Lower leg skin (tissue), 4 donors: ENCODE data around the gene C12orf75. TPM values are rescaled to one million over a fixed set of nuclear protein-coding genes. Genes with fewer than 3 reads are reported as not detected.

Experiments used
- DNase-seq, 2 donors: peaks; one replicate each; pipeline ENCODE4 v3.0.0-alpha.2; 2019; ENCODE audit warnings: low spot score in 2 of 2
- H3K4me3 ChIP-seq: fragments of 200-600 bp; sonication (generic); 2 replicates; pipeline ENCODE4 v1.5.1; 2017; ENCODE audit warnings: mild to moderate bottlenecking, low read depth; ENCODE audit not compliant: poor library complexity, severe bottlenecking
- POLR2A ChIP-seq, 2 donors: fragments of 450-650 bp; IDR thresholded peaks; one replicate each; pipeline ENCODE4 v1.6.1; 2016 to 2017; ENCODE audit warnings: antibody characterized with exemption in 2 of 2, mild to moderate bottlenecking in 1 of 2, moderate library complexity in 1 of 2
- WGBS, 2 donors: methylation state at CpG; one replicate each; pipeline ENCODE4 v1.1.5; 2018; 5-methylcytosine and 5-hydroxymethylcytosine counted together
- intact Hi-C: fragments of 100-400 bp; cut with DNase I; formaldehyde crosslinking; loops from one replicate; pipeline ENCODE4 v1.15.0; 2023; ENCODE audit warnings: low total_unique reads
- total RNA-seq, 4 donors: library from RNA; depleted of rRNA; stranded (reverse); fragments of >200 nt; gene quantifications; one replicate each; pipeline ENCODE4 v1.1.0, GENCODE V29; 2016
- TF ChIP-seq, protein P1 (sequence below), 3 donors: fragments of 450-650 bp; IDR thresholded peaks; one replicate each; pipeline ENCODE4 v1.5.1; 2016; ENCODE audit warnings: antibody characterized with exemption in 3 of 3, mild to moderate bottlenecking in 3 of 3, moderate library complexity in 2 of 3

Gene C12orf75
- 10 to 100 TPM; 13.2 to 24.3 (median 15.4) TPM for total RNA-seq

DNA sequence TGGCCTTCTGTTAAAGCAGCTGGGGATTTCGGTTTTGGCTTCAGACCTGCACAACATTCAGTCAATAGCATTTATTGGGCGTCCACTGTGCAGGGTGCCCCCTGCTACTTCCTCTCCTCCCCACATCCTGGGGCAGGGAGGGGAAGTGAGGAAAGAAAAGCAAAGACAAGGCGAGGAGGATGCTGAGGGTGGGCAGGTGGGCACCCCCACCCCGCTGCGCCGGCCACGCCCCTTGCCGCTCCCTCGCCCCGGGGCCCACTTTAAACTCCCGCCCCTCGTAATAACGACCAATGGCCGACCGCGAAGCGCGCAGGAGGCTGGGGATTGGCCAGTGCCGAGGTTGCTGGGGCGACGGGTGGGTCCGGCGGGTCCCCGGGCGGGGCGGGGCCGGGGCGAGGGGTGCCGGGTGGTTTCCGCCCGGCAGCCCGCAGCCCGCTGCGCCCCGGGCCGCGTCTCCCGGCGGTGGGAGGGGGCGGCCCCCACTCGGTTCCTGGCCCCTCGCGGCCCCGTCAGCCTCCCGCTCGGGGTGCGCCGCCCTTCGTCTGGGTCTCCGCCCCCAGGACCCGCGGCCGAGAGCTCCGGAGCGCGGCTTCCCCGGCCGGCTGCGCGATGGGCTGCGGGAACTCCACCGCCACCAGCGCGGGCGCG, at the start of gene C12orf75:
Gene C12orf75 (plus strand): TSS at position 409 of the 648 bp plus-strand sequence. CDS start 201 bp downstream, at position 610.
- H3K4me3 ChIP-seq, result peak within 1 kb of the TSS; percentile 4
- peak; percentile 48 to 94 for DNase-seq
- no peak for TF ChIP-seq POLR2A (IDR thresholded peaks at IDR 0.05)
- TF ChIP-seq, protein P1, sequence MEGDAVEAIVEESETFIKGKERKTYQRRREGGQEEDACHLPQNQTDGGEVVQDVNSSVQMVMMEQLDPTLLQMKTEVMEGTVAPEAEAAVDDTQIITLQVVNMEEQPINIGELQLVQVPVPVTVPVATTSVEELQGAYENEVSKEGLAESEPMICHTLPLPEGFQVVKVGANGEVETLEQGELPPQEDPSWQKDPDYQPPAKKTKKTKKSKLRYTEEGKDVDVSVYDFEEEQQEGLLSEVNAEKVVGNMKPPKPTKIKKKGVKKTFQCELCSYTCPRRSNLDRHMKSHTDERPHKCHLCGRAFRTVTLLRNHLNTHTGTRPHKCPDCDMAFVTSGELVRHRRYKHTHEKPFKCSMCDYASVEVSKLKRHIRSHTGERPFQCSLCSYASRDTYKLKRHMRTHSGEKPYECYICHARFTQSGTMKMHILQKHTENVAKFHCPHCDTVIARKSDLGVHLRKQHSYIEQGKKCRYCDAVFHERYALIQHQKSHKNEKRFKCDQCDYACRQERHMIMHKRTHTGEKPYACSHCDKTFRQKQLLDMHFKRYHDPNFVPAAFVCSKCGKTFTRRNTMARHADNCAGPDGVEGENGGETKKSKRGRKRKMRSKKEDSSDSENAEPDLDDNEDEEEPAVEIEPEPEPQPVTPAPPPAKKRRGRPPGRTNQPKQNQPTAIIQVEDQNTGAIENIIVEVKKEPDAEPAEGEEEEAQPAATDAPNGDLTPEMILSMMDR (IDR thresholded peaks at IDR 0.05), result no peak
- intact Hi-C loops, result no loop called here
- 0% methylated on average over 15 to 25 of the region's 66 CpGs for WGBS, 2 donors

DNA sequence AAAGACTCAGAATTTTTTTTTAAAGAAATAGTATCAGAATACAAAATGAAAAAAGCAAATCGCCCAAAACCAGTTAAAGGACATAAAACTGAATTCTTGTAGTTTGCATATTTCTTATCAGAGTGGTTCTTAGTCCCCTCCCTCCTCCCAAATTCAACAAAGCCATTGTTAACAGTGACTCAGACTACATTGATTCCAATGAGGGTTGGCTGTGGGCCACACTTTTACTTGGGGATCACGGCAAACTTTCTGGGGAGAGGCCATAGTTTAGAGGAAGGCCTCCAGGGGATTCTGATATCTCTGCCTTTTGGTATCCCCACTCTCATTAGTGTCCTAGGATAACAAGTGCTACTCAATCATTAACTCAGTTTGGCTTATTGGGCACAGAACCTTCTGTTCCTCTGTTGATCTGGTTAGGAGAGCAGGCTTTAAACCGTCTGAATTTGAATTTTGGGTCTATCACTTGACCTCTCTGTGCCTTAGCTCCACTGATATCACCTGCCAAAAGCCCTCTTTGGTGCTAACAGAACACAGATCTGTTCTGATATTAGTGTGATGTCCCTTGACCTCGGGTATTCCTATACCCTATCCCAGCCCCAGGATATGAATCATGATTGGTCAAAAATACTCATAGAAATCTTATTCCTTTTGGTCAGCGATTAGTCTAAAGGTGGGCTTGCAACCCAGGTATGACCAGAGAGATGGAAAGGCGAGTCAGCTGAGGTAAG, 49.4 kb upstream of the C12orf75 start:
- DNase-seq, result no peak
- intact Hi-C loops, result no loop called here
- H3K4me3 ChIP-seq, result no peak overlapping the region
- 77 to 78% methylated on average over 6 of the region's 6 CpGs for WGBS, 2 donors
- TF ChIP-seq, protein P1 (IDR thresholded peaks at IDR 0.05), result no peak
- TF ChIP-seq POLR2A (IDR thresholded peaks at IDR 0.05), result no peak

DNA sequence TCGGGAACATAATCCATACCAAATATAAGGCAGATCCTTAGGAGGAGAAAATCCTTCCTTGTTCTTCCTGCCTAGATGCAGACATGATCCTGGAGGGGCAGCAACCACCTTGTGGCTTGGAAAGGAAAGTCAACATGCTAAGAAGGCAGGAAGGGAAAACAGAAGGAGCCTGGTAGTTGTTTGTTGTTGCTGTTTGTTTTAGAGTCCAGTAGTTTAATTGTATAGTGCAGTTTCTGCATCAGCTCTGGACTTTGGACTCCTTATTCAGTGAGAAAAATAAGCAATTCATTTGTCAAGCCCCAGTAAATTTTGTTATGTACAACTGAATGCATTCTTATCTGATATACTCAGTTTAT, 48.8 kb upstream of the C12orf75 start:
- no peak for TF ChIP-seq POLR2A (IDR thresholded peaks at IDR 0.05)
- TF ChIP-seq, protein P1 (IDR thresholded peaks at IDR 0.05), result no peak
- intact Hi-C loops, result no loop called here
- 91 to 93% methylated on average over 1 of the region's 1 CpG for WGBS, 2 donors
- DNase-seq, result no peak
- no peak overlapping the region for H3K4me3 ChIP-seq

DNA sequence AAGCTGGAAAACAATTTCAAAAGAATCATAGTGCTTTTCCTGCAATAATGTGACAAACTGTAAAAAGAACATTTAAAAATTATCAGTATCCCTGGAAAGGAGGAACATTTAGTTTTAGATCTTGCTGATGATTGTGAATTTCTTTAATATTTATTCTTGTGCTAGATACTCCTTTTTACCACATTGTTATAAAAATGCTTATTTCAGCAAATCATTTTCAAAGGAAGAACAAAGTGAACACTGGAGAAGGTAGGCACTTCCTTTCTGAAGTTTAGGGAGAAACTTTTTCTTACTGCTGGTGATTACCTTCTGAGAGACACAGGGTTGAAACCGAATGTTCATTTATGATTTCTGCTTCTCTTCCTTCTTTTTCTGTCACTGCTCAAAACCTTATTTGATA, 45.1 kb upstream of the C12orf75 start:
- no peak for TF ChIP-seq POLR2A (IDR thresholded peaks at IDR 0.05)
- TF ChIP-seq, protein P1 (IDR thresholded peaks at IDR 0.05), result no peak
- no peak overlapping the region for H3K4me3 ChIP-seq
- intact Hi-C loops, result no loop called here
- no peak for DNase-seq
- 85 to 95% methylated on average over 1 of the region's 1 CpG for WGBS, 2 donors

DNA sequence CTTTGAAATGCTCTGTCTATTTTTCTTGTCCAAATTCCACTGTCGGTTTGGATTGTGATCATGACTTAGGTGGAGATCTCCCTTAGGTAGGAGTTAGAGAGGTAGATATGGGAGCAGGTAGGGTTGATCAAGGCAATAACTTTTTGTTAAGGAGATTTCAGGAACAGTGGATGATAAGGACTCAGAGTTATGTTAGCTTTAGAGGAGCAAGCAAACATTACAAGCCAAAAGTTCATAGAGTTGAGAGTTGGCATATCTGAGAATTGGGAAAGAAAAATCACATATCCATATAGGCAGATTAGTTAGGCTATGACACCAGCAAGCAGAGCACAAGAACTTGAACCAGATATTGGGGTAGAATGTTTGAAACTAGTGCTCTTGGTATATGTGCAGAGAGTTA, 43.1 kb upstream of the C12orf75 start:
- TF ChIP-seq, protein P1 (IDR thresholded peaks at IDR 0.05), result no peak
- TF ChIP-seq POLR2A (IDR thresholded peaks at IDR 0.05), result no peak
- DNase-seq, result no peak
- WGBS, 2 donors, result 86 to 93% methylated on average over 1 of the region's 1 CpG
- intact Hi-C loops, result no loop called here
- no peak overlapping the region for H3K4me3 ChIP-seq
